HEK293 (cell line): ENCODE results near the gene PRDM11.

Source experiments
- ELK4 ChIP-seq: IDR thresholded peaks from 2 replicates; pipeline ENCODE4 v1.6.1; 2011; ENCODE audit warnings: mild to moderate bottlenecking, low read depth, low read length, borderline replicate concordance
- KLF1 ChIP-seq: fragments of 450-650 bp; formaldehyde crosslinking; IDR thresholded peaks from 2 replicates; pipeline ENCODE4 v1.5.1; 2016; ENCODE audit warnings: missing biosample characterization, missing genetic modification characterization
- KLF7 ChIP-seq: fragments of 450-650 bp; formaldehyde crosslinking; IDR thresholded peaks from 2 replicates; pipeline ENCODE4 v1.5.1; 2016; ENCODE audit warnings: missing biosample characterization, missing genetic modification characterization, borderline replicate concordance
- PRDM10 ChIP-seq: fragments of 450-650 bp; formaldehyde crosslinking; IDR thresholded peaks from 2 replicates; pipeline ENCODE4 v1.5.1; 2016; ENCODE audit warnings: missing biosample characterization, missing genetic modification characterization
- SALL2 ChIP-seq: fragments of 450-650 bp; formaldehyde crosslinking; IDR thresholded peaks from 2 replicates; pipeline ENCODE4 v1.5.0; 2017; ENCODE audit warnings: missing biosample characterization, mild to moderate bottlenecking, missing genetic modification characterization, borderline replicate concordance
- SCRT2 ChIP-seq: fragments of 450-650 bp; formaldehyde crosslinking; IDR thresholded peaks from 2 replicates; pipeline ENCODE4 v1.5.1; 2016; ENCODE audit warnings: missing biosample characterization, missing genetic modification characterization
- ZBTB20 ChIP-seq: fragments of 450-650 bp; formaldehyde crosslinking; IDR thresholded peaks from 2 replicates; pipeline ENCODE4 v1.5.1; 2016; ENCODE audit warnings: missing biosample characterization, missing genetic modification characterization
- ZFHX2 ChIP-seq: fragments of 450-650 bp; formaldehyde crosslinking; conservative IDR thresholded peaks from 2 replicates; pipeline ENCODE4 v1.5.1; 2016; ENCODE audit warnings: missing biosample characterization, missing genetic modification characterization
- ZFP3 ChIP-seq: fragments of 450-650 bp; formaldehyde crosslinking; IDR thresholded peaks from 2 replicates; pipeline ENCODE4 v1.5.1; 2016; ENCODE audit warnings: low read depth, missing biosample characterization, missing genetic modification characterization
- ZFP37 ChIP-seq: fragments of 450-650 bp; formaldehyde crosslinking; IDR thresholded peaks from 2 replicates; pipeline ENCODE4 v1.5.1; 2016; ENCODE audit warnings: missing biosample characterization, missing genetic modification characterization
- ZNF121 ChIP-seq: fragments of 450-650 bp; formaldehyde crosslinking; IDR thresholded peaks from 2 replicates; pipeline ENCODE4 v1.5.1; 2016; ENCODE audit warnings: missing biosample characterization, missing genetic modification characterization
- ZNF140 ChIP-seq: fragments of 450-650 bp; formaldehyde crosslinking; IDR thresholded peaks from 2 replicates; pipeline ENCODE4 v1.5.1; 2016; ENCODE audit warnings: missing biosample characterization, missing genetic modification characterization
- ZNF148 ChIP-seq: fragments of 450-650 bp; formaldehyde crosslinking; IDR thresholded peaks from 2 replicates; pipeline ENCODE4 v1.5.0; 2017; ENCODE audit warnings: missing biosample characterization, missing genetic modification characterization, borderline replicate concordance
- ZNF24 ChIP-seq: fragments of 450-650 bp; formaldehyde crosslinking; IDR thresholded peaks from 2 replicates; pipeline ENCODE4 v1.5.1; 2016; ENCODE audit warnings: missing biosample characterization, missing genetic modification characterization
- ZNF280D ChIP-seq: fragments of 450-650 bp; formaldehyde crosslinking; IDR thresholded peaks from 2 replicates; pipeline ENCODE4 v1.5.1; 2016; ENCODE audit warnings: missing biosample characterization, missing genetic modification characterization
- ZNF311 ChIP-seq: fragments of 450-650 bp; formaldehyde crosslinking; IDR thresholded peaks from 2 replicates; pipeline ENCODE4 v1.5.1; 2017; ENCODE audit warnings: missing biosample characterization, missing genetic modification characterization, borderline replicate concordance
- ZNF335 ChIP-seq: fragments of 450-650 bp; formaldehyde crosslinking; conservative IDR thresholded peaks from 2 replicates; pipeline ENCODE4 v1.5.1; 2016; ENCODE audit warnings: missing biosample characterization, missing genetic modification characterization
- ZNF350 ChIP-seq: fragments of 450-650 bp; formaldehyde crosslinking; IDR thresholded peaks from 2 replicates; pipeline ENCODE4 v1.5.0; 2017; ENCODE audit warnings: missing biosample characterization, mild to moderate bottlenecking, missing genetic modification characterization
- ZNF433 ChIP-seq: fragments of 450-650 bp; formaldehyde crosslinking; IDR thresholded peaks from 2 replicates; pipeline ENCODE4 v1.5.1; 2016; ENCODE audit warnings: missing biosample characterization, missing genetic modification characterization, low read depth
- ZNF521 ChIP-seq: fragments of 450-650 bp; formaldehyde crosslinking; IDR thresholded peaks from 2 replicates; pipeline ENCODE4 v1.5.1; 2017; ENCODE audit warnings: missing biosample characterization, mild to moderate bottlenecking, missing genetic modification characterization
- ZNF549 ChIP-seq: fragments of 450-650 bp; IDR thresholded peaks from 2 replicates; pipeline ENCODE4 v1.5.1; 2018; ENCODE audit warnings: missing biosample characterization, missing genetic modification characterization, mild to moderate bottlenecking, inconsistent platforms, moderate library complexity
- ZNF561 ChIP-seq: fragments of 450-650 bp; IDR thresholded peaks from 2 replicates; pipeline ENCODE4 v1.5.1; 2018; ENCODE audit warnings: missing biosample characterization, missing genetic modification characterization, borderline replicate concordance
- ZNF571 ChIP-seq: fragments of 450-650 bp; formaldehyde crosslinking; IDR thresholded peaks from 2 replicates; pipeline ENCODE4 v1.5.0; 2017; ENCODE audit warnings: missing biosample characterization, missing genetic modification characterization
- ZNF596 ChIP-seq: fragments of 450-650 bp; IDR thresholded peaks from 2 replicates; pipeline ENCODE4 v1.5.0; 2018; ENCODE audit warnings: missing biosample characterization, mild to moderate bottlenecking, missing genetic modification characterization, moderate library complexity
- ZNF677 ChIP-seq: fragments of 450-650 bp; IDR thresholded peaks from 2 replicates; pipeline ENCODE4 v1.5.0; 2018; ENCODE audit warnings: missing biosample characterization, mild to moderate bottlenecking, missing genetic modification characterization, moderate library complexity
- ZNF692 ChIP-seq: fragments of 450-650 bp; formaldehyde crosslinking; IDR thresholded peaks from 2 replicates; pipeline ENCODE4 v1.5.1; 2016; ENCODE audit warnings: missing biosample characterization, missing genetic modification characterization
- ZNF785 ChIP-seq: fragments of 450-650 bp; formaldehyde crosslinking; IDR thresholded peaks from 2 replicates; pipeline ENCODE4 v1.5.1; 2016; ENCODE audit warnings: missing biosample characterization, missing genetic modification characterization
- ZSCAN5A ChIP-seq: fragments of 450-650 bp; formaldehyde crosslinking; IDR thresholded peaks from 2 replicates; pipeline ENCODE4 v1.5.1; 2016; ENCODE audit warnings: missing biosample characterization, missing genetic modification characterization

PRDM11 gene

GRCh38 chr11:45158210-45158731 lies 11.8 kb downstream of the PRDM11 start (continued):
- TF ChIP-seq ZNF692 (tag by site-specific recombination) (peak; percentile 86), ZNF677 (tag by site-specific recombination) (no peak), ZFP37 (tag by site-specific recombination) (no peak), SALL2 (tag by site-specific recombination) (no peak), SCRT2 (tag by site-specific recombination) (no peak), ZBTB20 (tag by site-specific recombination) (peak; percentile 90), ZNF549 (tag by site-specific recombination) (no peak), ZFHX2 (tag by site-specific recombination) (no peak), ZNF24 (no peak), ZNF571 (no peak), ELK4 (no peak), ZNF311 (tag by site-specific recombination) (no peak), ZNF596 (tag by site-specific recombination) (no peak), ZNF433 (tag by site-specific recombination) (no peak), KLF7 (no peak), ZNF350 (tag by site-specific recombination) (no peak), ZSCAN5A (tag by site-specific recombination) (no peak), ZNF561 (tag by site-specific recombination) (no peak), ZNF121 (no peak), ZNF335 (tag by site-specific recombination) (peak; percentile 77), ZNF140 (tag by site-specific recombination) (no peak), KLF1 (tag by site-specific recombination) (no peak), ZNF521 (no peak), ZNF148 (tag by site-specific recombination) (no peak), PRDM10 (tag by site-specific recombination) (peak; percentile 77), ZNF785 (tag by site-specific recombination) (no peak), ZNF280D (tag by site-specific recombination) (no peak), ZFP3 (tag by site-specific recombination) (no peak)
